H1 (cell line): Measurements from ENCODE around the gene PRKCD. TPM values are rescaled to one million over a fixed set of nuclear protein-coding genes. Genes with fewer than 3 reads are reported as not detected.

Experiments used
- CTCF ChIA-PET: fragments of 300-600 bp; sonication (Branson Sonifier 250); formaldehyde crosslinking; loops from one replicate; lab custom pipeline; 2021; ENCODE audit not compliant: partially characterized antibody; lab: Charles Lee
- POLR2A ChIA-PET: fragments of 300-600 bp; sonication (Branson Sonifier 250); formaldehyde crosslinking; loops from one replicate; lab custom pipeline; 2021; ENCODE audit warnings: inconsistent platforms; ENCODE audit not compliant: partially characterized antibody; lab: Charles Lee
- DNase-seq, 2 experiments: peaks; one replicate each; pipeline versions ENCODE4 v3.0.0 to v3.0.0-alpha.2; 2010 to 2022; ENCODE audit warnings: low spot score in 2 of 2, low read depth in 1 of 2, mixed read lengths in 1 of 2
- FAIRE-seq: peaks from 2 replicates; lab custom pipeline; 2011; peaks lifted over from hg19 to GRCh38; lab: Jason Lieb, UNC
- H2AFZ ChIP-seq: 2 replicates; pipeline ENCODE4 v1.8.1; 2012; ENCODE audit warnings: low read length, inconsistent platforms
- H2AK5ac ChIP-seq: 2 replicates; pipeline ENCODE4 v1.6.1; 2013; ENCODE audit warnings: low read depth, low read length
- H2BK120ac ChIP-seq: replicated peaks from 2 replicates; pipeline ENCODE3; 2013; ENCODE audit warnings: low read depth, low read length, inconsistent platforms
- H2BK12ac ChIP-seq: 2 replicates; pipeline ENCODE4 v1.6.1; 2013; ENCODE audit warnings: low read depth, low read length
- H2BK15ac ChIP-seq: 2 replicates; pipeline ENCODE4 v1.6.1; 2013; ENCODE audit warnings: low read length
- H2BK20ac ChIP-seq: 2 replicates; pipeline ENCODE4 v1.6.1; 2013; ENCODE audit warnings: low read length
- H2BK5ac ChIP-seq: 2 replicates; pipeline ENCODE4 v1.6.1; 2013; ENCODE audit warnings: low read depth, low read length
- H3K14ac ChIP-seq: 2 replicates; pipeline ENCODE4 v1.6.1; 2013; ENCODE audit warnings: inconsistent platforms; ENCODE audit not compliant: insufficient read length
- H3K18ac ChIP-seq: 2 replicates; pipeline ENCODE4 v1.6.1; 2013; ENCODE audit warnings: low read length; ENCODE audit errors: extremely low read depth
- H3K23ac ChIP-seq: 2 replicates; pipeline ENCODE4 v1.6.1; 2013; ENCODE audit warnings: inconsistent platforms; ENCODE audit not compliant: insufficient read length
- H3K23me2 ChIP-seq: 2 replicates; pipeline ENCODE4 v1.6.1; 2013; ENCODE audit warnings: low read depth, low read length
- H3K27ac ChIP-seq: 2 replicates; pipeline ENCODE4 v1.6.1; 2011; ENCODE audit warnings: low read depth, low read length, inconsistent platforms
- H3K27me3 ChIP-seq, 4 experiments: replicated peaks in 1 of 4; 1 replicate in 1 of 4; 2 replicates in 3 of 4; pipeline versions ENCODE4 v1.6.1 to v1.8.1; 2011 to 2013; ENCODE audit warnings: low read length in 3 of 4, mild to moderate bottlenecking in 3 of 4, inconsistent platforms in 2 of 4, mixed read lengths in 2 of 4, moderate library complexity in 1 of 4; ENCODE audit not compliant: control insufficient read depth in 3 of 4, insufficient read depth in 3 of 4; ENCODE audit errors: extremely low read depth in 1 of 4
- H3K36me3 ChIP-seq, 4 experiments: 2 replicates each; pipeline versions ENCODE4 v1.6.1 to v1.8.1; 2011 to 2013; ENCODE audit warnings: mild to moderate bottlenecking in 4 of 4, low read length in 3 of 4, moderate library complexity in 2 of 4, control low read depth in 1 of 4, inconsistent platforms in 1 of 4; ENCODE audit not compliant: insufficient read depth in 4 of 4, control insufficient read depth in 2 of 4
- H3K4ac ChIP-seq: replicated peaks from 2 replicates; pipeline ENCODE3; 2013; ENCODE audit warnings: low read length, low read depth, mixed read lengths, inconsistent platforms; ENCODE audit not compliant: insufficient read length
- H3K4me1 ChIP-seq, 4 experiments: replicated peaks in 1 of 4; 1 replicate in 1 of 4; 2 replicates in 3 of 4; pipeline versions ENCODE4 v1.6.1 to v1.8.1; 2011 to 2013; ENCODE audit warnings: low read length in 3 of 4, inconsistent platforms in 2 of 4, mixed read lengths in 1 of 4; ENCODE audit not compliant: insufficient read depth in 4 of 4, control insufficient read depth in 3 of 4
- H3K4me2 ChIP-seq, 2 experiments: 2 replicates each; pipeline versions ENCODE4 v1.6.1 to v1.8.1; 2011 to 2013; ENCODE audit warnings: low read depth in 2 of 2, low read length in 2 of 2, control low read depth in 1 of 2, inconsistent platforms in 1 of 2, mild to moderate bottlenecking in 1 of 2; ENCODE audit not compliant: insufficient read depth in 1 of 2
- H3K4me3 ChIP-seq, 4 experiments: fragments of 200-600, 300-600 bp in 1 of 4; sonication (generic), shearing (Covaris generic), sonication (Bioruptor Twin) in 1 of 4; 2 replicates each; pipeline versions ENCODE4 v1.5.1 to v1.8.1; 2011 to 2016; ENCODE audit warnings: low read length in 4 of 4, low read depth in 3 of 4, control low read depth in 2 of 4, inconsistent platforms in 2 of 4, mild to moderate bottlenecking in 2 of 4, mixed read lengths in 1 of 4, moderate library complexity in 1 of 4; ENCODE audit not compliant: insufficient read depth in 2 of 4; ENCODE audit errors: extremely low read depth in 1 of 4
- H3K56ac ChIP-seq: replicated peaks from 2 replicates; pipeline ENCODE3; 2013; ENCODE audit warnings: low read depth, mild to moderate bottlenecking, mixed read lengths, low read length, inconsistent platforms; ENCODE audit not compliant: insufficient read length
- H3K79me1 ChIP-seq: 2 replicates; pipeline ENCODE4 v1.6.1; 2013; ENCODE audit warnings: low read depth, low read length, control low read depth
- H3K79me2 ChIP-seq, 2 experiments: 2 replicates each; pipeline versions ENCODE4 v1.6.1 to v1.8.1; 2012 to 2013; ENCODE audit warnings: low read length in 2 of 2, mild to moderate bottlenecking in 2 of 2, inconsistent platforms in 1 of 2; ENCODE audit not compliant: insufficient read depth in 2 of 2, control insufficient read depth in 1 of 2
- H3K9ac ChIP-seq, 4 experiments: replicated peaks in 1 of 4; 1 replicate in 1 of 4; 2 replicates in 3 of 4; pipeline versions ENCODE4 v1.6.1 to v1.8.1; 2011 to 2013; ENCODE audit warnings: low read depth in 3 of 4, low read length in 3 of 4, control low read depth in 2 of 4, mild to moderate bottlenecking in 2 of 4, moderate library complexity in 2 of 4, inconsistent platforms in 1 of 4; ENCODE audit errors: extremely low read depth in 1 of 4
- H3K9me3 ChIP-seq, 2 experiments: 2 replicates each; pipeline versions ENCODE4 v1.6.1 to v1.8.1; 2012 to 2013; ENCODE audit warnings: mild to moderate bottlenecking in 2 of 2, moderate library complexity in 2 of 2, control low read depth in 1 of 2, inconsistent platforms in 1 of 2, low read depth in 1 of 2, low read length in 1 of 2, mixed read lengths in 1 of 2; ENCODE audit not compliant: insufficient read depth in 2 of 2
- H4K20me1 ChIP-seq, 2 experiments: replicated peaks in 1 of 2; 2 replicates each; pipeline versions ENCODE3 to v1.8.1; 2011 to 2013; ENCODE audit warnings: inconsistent platforms in 2 of 2, low read length in 2 of 2, mild to moderate bottlenecking in 1 of 2; ENCODE audit not compliant: insufficient read depth in 2 of 2, control insufficient read depth in 1 of 2
- H4K5ac ChIP-seq: 2 replicates; pipeline ENCODE4 v1.6.1; 2013; ENCODE audit warnings: low read length, low read depth, mixed read lengths, inconsistent platforms; ENCODE audit not compliant: insufficient read length
- H4K8ac ChIP-seq: 2 replicates; pipeline ENCODE4 v1.8.0; 2013; ENCODE audit warnings: mild to moderate bottlenecking, moderate library complexity, low read length, inconsistent platforms; ENCODE audit not compliant: insufficient read depth; ENCODE audit errors: extremely low read depth
- H4K91ac ChIP-seq: replicated peaks from 2 replicates; pipeline ENCODE3; 2013; ENCODE audit warnings: low read length, mixed read lengths, inconsistent platforms; ENCODE audit not compliant: insufficient read length
- CHD1 ChIP-seq: IDR thresholded peaks from 2 replicates; pipeline ENCODE4 v1.6.1; 2012; ENCODE audit warnings: low read depth, low read length, improper control_type of control experiment
- SP2 ChIP-seq: IDR thresholded peaks from 2 replicates; pipeline ENCODE4 v1.6.1; 2012; ENCODE audit warnings: mild to moderate bottlenecking, low read length, inconsistent platforms
- WGBS, 2 experiments: shearing (Covaris generic) in 1 of 2; methylation state at CpG; one replicate each; pipeline versions ENCODE4 v1.1.6 to v1.1.7; 2013 to 2015; ENCODE audit warnings: low lambda C conversion rate in 2 of 2, mixed read lengths in 2 of 2, inconsistent platforms in 1 of 2, low coverage in 1 of 2, missing lambda C conversion rate in 1 of 2; ENCODE audit not compliant: insufficient replicate concordance in 2 of 2, insufficient coverage in 1 of 2, insufficient read length in 1 of 2; ENCODE audit errors: extremely low coverage in 1 of 2, missing lambda C conversion rate in 1 of 2; 5-methylcytosine and 5-hydroxymethylcytosine counted together
- polyA plus RNA-seq, 7 experiments: library from polyadenylated mRNA; depleted of rRNA in 3 of 7; stranded (reverse) in 5 of 7; unstranded in 2 of 7; fragments of >200 nt in 5 of 7; fragments of 200-250 nt in 2 of 7; gene quantifications; 1 replicate in 5 of 7; 2 replicates in 1 of 7; 4 replicates in 1 of 7; pipeline versions ENCODE4 v1.2.1 to v1.2.3, GENCODE V29; 2011 to 2013; ENCODE audit warnings: missing spikeins in 2 of 7, mixed read lengths in 2 of 7
- total RNA-seq: library from RNA; stranded (reverse); fragmentation: NEBNext Ultra II Directional; extraction: Animal tissue kit (Norgen Biotek cat#: 25700); gene quantifications from 2 replicates; pipeline ENCODE4 v1.2.1, GENCODE V29; 2021

PRKCD gene
- total and polyA plus RNA-seq, 2 of the 8 experiments (the other 6 are each of a cell fraction or from before 2014, with no cell fraction given), result 22.6 to 23.9 TPM

GRCh38 chr3:53235545-53235944 is 74.5 kb downstream of the PRKCD start:
- Histone ChIP-seq H3K18ac (no peak overlapping the region), H2BK120ac (no peak overlapping the region), H2BK15ac (no peak overlapping the region), H2AFZ (no peak overlapping the region), H3K9ac (no peak overlapping the region), H3K14ac (no peak overlapping the region), H3K23me2 (no peaks in the 10 kb centered on the region), H3K4ac (no peak overlapping the region), H4K8ac (no peak overlapping the region), H3K79me2 (peaks cover 0 to 23% of the 10 kb centered on the region in 2 experiments; a peak in 2 of 4 replicates), H4K91ac (no peak overlapping the region), H3K4me1 (peaks cover 0 to 7% (median 3%) of the 10 kb centered on the region in 4 experiments; a peak in 5 of 7 replicates), H4K5ac (no peak overlapping the region), H3K36me3 (peaks cover 60 to 91% (median 87%) of the 10 kb centered on the region in 4 experiments), H3K23ac (no peak overlapping the region), H2AK5ac (no peak overlapping the region), H3K27me3 (no peaks in the 10 kb centered on the region), H3K4me3 (no peak overlapping the region), H3K4me2 (no peak overlapping the region), H3K79me1 (peaks cover 15% of the 10 kb centered on the region), H3K56ac (no peak overlapping the region), H4K20me1 (peaks cover 15 to 50% of the 10 kb centered on the region in 2 experiments), H2BK20ac (no peak overlapping the region), H3K9me3 (no peaks in the 10 kb centered on the region), H2BK5ac (peak overlapping the region; percentile 93; the same call in 1 of the 2 replicates), H3K27ac (peak overlapping the region; percentile 71; the same call in 1 of the 2 replicates), H2BK12ac (no peak overlapping the region; the same call in 1 of the 2 replicates)
- WGBS, 2 experiments, result 88% methylated on average over 6 of the region's 6 CpGs; no CpG with 5 or more reads in 1 of the 2 experiments
- FAIRE-seq, result no peak
- TF ChIP-seq CHD1, result no peak
- TF ChIP-seq SP2, result no peak
- ChIA-PET CTCF (interaction anchor here (0.8 to 9.0 kb wide), 5 partner anchors 9 to 61 kb away, joined by 3 to 68 read pairs (median 3); no protein-coding TSS in a partner anchor), POLR2A (interaction anchor here (0.5 to 28.5 kb wide), 5 partner anchors 9 to 206 kb away, joined by 3 to 449 read pairs (median 8); partner anchors contain the start of gene TKT)
- DNase-seq, result no peak
